GM21737 (cell line): ENCODE data around the gene CGB7.
"Not testable (repeated sequence)": the region's sequence is repeated elsewhere in the genome, so short reads cannot be mapped to it uniquely, and the experiment has no call there.

Experiments used
- ATAC-seq: cut with Tn5 transposase; IDR thresholded peaks from one replicate; pipeline ENCODE4 v1.9.1; 2021; ENCODE audit warnings: mild to moderate bottlenecking, moderate library complexity; ENCODE audit not compliant: unreplicated experiment

Gene CGB7

GRCh38 chr19:49073514-49074378, 16.2 kb upstream of the CGB7 start:
- ATAC-seq, result no peak

DNA sequence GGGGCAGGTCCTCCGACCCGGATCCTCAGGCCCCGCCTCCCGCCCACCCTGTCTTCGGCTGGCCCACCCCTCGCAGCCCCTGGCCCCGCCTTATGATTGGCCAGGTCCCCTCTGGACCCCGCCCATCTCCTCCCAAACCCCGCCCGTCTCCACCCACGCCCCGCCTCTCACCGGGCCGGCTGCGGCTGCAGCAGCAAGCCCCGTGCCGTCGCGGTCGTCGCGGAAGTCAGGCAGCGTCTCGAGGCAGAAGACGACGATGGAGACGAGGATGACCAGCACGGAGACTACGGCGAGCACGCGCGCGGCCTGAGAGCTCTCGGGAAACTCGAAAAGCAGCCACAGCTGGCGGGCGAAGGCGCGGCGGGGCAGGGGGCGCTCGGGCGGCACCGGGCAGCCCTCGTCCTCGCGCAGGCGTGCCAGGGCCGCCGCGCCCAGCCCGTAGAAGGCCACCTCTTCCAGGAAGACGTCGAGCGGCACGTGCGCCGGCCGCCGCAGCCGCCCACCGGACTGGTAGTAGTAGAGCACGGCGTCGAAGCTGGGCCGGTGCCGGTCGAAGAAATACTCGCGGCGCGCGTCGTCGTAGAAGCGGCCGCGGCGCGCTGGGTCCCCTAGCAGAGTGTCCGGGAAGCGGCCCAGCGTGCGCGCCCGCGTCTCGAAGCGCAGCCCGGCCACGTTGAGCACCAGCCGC, 14.5 kb upstream of the CGB7 start:
- no peak for ATAC-seq

- ATAC-seq, result no peak
Measured at GRCh38 chr19:49070416-49070815, 12.9 kb upstream of the CGB7 start.

GRCh38 chr19:49069026-49069425, 11.5 kb upstream of the CGB7 start:
- no peak for ATAC-seq

- no peak for ATAC-seq
Measured at GRCh38 chr19:49067554-49067953, 10.0 kb upstream of the CGB7 start.

DNA sequence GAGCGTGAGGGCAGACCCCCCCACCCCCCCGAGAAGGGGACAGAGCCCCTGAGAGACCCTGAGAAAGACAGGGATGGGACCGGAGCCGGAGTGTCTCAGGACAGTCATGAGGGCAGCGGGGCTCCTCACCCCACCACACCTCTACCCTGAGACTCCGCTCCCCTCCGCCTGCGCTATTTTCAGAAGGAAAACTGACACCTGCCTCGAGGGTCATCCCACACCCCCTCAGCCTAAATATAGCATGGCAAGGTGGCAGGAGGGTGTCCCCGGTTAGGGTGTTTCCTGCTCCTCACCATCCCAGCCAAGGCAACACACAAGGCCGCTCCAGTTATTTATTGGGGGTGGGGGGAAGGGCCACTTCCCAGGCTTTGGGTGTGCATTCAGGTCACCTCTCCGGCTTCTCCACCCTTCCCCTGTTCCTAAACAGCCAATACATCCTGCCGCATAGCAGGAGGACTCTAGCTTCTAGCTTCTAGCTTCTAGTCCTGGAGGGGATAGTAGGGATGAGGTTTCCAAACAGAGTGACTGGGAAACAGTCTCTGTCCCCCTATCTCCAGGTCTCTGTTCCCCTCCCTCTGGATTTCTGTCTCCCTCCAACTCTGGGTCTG, 8.5 kb upstream of the CGB7 start:
- ATAC-seq, result no peak

DNA sequence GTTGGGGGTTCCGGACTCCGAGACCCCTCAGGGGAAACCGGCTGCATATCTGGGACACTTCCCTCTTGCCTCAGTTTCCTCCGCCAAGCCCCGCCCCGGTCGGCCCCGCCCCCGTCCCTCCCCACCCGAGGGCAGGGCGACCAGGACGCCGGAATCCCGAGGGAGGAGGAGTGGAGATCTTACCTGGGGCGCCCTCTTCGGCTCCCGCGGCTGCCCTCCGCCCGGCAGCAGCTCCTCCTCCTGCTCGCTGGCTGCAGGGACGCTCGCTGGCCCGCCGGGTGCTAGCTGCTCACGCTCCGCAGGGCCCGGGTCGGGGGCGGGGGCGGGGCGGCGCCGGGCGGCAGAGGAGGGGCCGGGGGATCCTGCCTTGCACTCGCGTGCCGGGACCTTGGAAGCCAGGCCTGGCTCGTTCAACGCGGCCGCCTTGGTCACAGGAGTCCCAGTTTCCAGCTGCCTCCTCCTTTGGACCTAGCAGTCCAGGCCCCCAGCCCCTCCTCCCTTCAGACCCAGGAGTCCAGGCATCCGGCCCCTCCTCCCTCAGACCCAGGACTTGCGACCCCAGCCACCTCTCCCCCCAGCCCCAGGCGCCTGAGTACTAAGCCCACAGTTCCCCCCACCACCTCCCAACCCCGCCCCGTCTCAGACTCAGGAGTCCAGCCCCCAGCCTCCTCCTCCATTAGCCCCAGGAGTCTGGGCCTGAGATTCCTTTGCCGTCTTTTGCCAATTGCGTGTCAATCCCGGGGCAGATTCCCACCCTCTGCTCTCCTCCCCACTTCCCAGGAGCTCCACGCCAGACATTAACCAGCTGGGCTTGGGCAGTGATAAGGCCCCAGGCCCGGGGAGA, 7.4 kb upstream of the CGB7 start, which contains the start of gene NTF4:
TSS of gene NTF4 (minus strand) at position 51 of the 844 bp plus-strand sequence. CDS start 2,821 bp downstream, outside the sequence.
- ATAC-seq, result no peak

- ATAC-seq, result no peak
Measured at GRCh38 chr19:49064029-49064629, 6.6 kb upstream of the CGB7 start.

- no peak for ATAC-seq
Measured at GRCh38 chr19:49061445-49061844, 3.9 kb upstream of the CGB7 start.

DNA sequence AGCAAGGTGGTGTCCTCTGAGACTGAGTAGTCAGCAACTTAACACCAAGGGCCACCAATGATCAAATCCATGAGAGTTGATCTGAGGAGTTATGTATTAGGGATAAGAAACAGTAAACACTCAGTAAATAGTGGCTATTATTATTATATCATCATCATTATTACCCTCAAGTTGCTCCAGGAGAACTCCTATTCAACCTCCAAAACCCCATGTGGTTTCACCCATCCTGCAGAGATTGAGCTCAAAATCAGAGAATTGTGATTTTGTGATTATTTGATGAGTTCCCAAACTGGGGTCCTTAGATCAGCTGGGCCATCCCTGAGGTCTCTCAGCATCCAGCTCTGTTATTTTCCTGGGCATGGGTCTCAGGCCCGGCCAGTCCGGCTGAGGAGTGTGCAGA, 3.5 kb upstream of the CGB7 start:
- ATAC-seq, result no peak

DNA sequence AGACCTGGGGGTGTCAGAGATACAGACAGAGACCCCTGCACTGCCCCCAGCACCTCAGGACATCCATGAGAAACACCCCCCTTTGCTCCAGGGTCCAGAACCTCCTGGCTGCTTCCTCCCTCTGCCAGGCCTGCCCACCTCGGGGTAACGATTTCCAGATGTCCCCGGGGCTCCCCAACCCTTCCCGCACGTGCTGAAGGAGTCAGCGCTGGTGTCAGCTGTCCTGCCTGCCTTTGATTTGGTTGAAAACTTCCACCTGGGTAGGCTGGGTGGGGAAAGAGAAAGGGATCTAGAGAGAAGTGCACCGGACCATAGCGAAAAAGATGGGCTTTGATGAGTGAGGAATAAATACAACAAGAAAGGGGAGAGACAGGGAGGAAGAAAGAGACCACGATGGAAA, 1.5 kb upstream of the CGB7 start:
- ATAC-seq, result no peak

- no peak for ATAC-seq
Measured at GRCh38 chr19:49058562-49058961, 1.0 kb upstream of the CGB7 start.

DNA sequence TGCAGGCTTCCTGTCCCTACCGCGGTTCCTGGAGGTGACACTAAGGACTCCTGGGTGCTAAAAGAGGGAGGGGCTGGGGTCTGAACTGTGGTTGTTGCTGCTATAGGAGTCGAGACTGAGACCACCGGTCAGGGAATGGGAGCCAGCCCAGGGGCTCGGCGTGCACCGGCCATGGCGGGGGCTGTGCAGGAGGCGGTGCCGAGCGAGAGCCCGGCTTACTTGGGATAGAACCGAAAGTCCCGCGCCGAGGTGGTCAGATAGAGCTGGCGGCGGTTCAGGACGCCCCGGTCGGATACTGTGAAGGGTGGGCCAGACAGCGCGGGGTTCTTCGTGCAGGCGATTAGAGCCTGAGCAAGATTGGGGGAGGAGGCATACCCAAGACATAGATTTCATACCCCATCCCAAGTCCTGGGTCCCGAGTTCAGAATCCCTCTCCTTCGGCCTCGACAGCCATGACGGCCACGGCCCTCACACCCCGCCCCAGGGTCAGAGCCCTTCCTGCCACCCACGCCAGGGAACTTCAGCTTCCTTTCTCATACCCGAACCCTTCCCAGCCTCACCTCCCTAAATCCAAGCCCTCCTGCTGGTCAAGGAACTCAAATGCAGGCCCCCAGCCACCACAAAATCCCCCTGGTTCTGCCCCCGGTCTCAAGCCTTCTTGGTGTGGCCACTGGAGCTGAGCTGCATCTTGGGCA, 500 bp downstream of the CGB7 start:
- not testable (repeated sequence) for ATAC-seq

- no peak for ATAC-seq
Measured at GRCh38 chr19:49056101-49056901, 1.2 kb downstream of the CGB7 start.

DNA sequence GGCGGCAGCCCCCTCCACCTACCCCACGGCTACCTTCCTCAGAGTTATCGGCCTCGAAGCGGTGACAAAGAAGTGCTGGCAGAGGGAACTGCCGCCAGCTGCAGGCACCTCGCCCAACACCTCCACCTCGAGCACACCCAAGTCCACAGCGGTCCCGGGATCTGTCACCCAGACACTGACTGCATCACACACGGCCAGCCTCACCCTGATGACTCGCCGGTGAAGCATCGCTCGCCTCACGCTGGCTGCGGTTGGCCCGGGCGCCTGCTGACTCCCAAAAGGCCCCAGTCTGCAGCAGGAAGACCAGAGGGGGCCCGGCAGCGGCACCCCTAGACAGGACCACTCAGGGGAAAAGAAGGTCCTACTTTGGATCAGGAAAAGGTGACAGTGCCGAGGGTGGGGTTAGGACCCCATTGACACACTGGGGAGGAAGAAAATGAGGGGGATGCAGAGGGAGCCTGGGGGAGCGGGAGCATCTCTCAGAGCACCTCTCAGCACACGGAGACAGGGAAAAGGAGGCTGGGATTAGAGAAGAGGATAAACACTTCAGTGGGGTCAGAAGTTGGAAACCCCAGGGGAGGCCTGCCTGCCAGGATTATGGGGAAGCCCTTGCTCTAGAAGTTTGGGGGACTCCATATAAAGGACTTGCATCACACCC, 7.0 kb downstream of the CGB7 start:
- ATAC-seq, result not testable (repeated sequence)

DNA sequence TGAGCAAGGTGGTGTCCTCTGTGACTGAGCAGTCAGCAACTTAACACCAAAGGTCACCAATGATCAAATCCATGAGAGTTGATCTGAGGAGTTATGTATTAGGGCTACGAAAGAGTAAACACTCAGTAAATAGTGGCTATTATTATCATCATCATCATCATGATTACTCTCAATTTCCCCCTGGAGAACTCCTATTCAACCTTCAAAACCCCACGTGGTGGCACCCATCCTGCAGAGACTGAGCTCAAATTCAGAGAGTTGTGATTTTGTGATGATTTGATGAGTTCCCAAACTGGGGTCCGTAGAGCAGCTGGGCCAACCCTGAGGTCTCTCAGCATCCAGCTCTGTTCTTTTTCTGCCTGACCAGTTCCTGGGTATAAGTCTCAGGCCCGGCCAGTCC, 7.7 kb downstream of the CGB7 start:
- not testable (repeated sequence) for ATAC-seq

DNA sequence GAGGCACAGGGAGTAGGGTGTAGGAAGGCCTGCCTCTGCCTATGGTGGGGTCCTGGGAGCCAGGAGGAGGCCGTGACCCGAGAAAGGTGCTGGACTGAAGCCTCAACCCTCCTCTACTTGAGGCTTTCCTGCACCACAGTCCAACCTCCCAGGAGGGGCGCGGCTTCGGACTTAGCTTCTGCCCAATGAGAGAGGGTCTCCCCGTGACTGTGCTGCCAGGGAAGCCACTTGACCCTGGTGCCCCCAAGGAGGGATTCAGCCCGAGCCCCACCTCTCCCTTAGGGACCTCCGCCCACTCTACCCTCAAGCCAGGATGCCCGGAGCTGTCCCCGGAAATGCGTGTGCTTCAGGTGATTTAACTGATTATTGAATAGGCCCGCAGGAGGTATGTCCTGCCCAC, 8.5 kb downstream of the CGB7 start, which contains the start of gene CGB8:
TSS of gene CGB8 (minus strand) at position 101 of the 400 bp plus-strand sequence. CDS start 372 bp downstream, outside the sequence.
- ATAC-seq, result not testable (repeated sequence)

DNA sequence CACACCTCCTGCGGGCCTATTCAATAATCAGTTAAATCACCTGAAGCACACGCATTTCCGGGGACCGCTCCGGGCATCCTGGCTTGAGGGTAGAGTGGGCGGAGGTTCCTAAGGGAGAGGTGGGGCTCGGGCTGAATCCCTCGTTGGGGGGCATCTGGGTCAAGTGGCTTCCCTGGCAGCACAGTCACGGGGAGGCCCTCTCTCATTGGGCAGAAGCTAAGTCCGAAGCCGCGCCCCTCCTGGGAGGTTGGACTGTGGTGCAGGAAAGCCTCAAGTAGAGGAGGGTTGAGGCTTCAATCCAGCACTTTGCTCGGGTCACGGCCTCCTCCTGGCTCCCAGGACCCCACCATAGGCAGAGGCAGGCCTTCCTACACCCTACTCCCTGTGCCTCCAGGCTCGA, 14.0 kb downstream of the CGB7 start, which contains the start of gene CGB5:
TSS of gene CGB5 (plus strand) at position 301 of the 400 bp plus-strand sequence. CDS start 362 bp downstream, outside the sequence.
- ATAC-seq, result not testable (repeated sequence)
